ENCODE data around the gene IL31.
"Not testable (repeated sequence)": the region's sequence is repeated elsewhere in the genome, so short reads cannot be mapped to it uniquely, and the experiment has no call there.

Gene IL31

DNA sequence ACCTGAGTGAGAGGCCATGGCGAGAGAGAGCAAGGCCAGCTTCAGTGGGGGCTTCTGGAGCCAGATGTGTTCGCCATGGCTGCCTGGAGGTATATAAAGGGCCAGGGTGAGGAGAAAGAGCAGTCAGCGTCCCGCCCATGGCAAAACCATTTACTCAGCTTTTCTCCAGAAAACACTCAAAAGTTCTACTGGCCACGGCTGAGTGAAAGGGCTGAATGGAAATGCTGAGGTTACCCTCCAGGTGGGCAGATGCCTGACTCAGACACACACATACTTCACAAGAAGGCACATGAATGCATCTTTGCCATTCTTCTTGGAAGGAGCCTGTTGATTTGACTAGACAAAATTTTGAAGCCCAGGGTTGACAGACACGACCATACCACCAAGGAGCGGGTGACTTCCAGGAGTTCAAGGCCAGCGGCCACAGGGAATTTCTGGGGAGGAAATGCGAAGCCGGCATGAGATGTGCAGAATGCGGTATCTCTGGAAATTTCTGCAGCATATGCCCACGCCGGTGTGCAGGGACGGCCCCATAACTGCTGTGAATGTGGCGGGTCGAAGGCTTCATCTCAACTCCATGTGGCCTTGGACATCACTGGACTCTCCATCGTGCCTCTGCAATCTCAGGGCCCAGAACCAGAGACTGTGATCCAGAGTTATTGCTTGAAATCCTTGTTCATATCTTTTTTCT, at the start of gene IL31:
Gene IL31 (minus strand): TSS at position 67 of the 691 bp plus-strand sequence. CDS start 49 bp downstream, at position 18.
- no peak for DNase-seq (ENCODE audit: low read depth)

DNA sequence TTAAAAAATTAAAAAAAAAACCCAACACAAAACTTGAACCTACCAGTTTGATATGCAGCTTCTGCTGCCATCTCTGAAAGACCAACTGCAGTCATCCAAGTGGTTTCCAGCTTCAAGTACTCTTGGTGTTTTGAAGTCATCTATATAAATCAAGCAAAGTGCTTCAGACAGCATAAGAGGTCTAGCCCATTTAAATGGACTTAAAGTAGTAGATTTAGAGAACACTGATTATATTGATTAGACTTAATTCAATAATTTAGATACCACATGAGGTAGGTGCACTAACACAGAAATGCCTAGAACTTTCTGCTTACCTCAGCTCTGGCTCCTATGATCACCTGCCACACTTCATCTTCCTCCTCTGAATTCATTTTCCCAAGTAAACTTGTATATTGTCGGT, 42.4 kb upstream of the IL31 start:
- DNase-seq (ENCODE audit: low read depth) = no peak

DNA sequence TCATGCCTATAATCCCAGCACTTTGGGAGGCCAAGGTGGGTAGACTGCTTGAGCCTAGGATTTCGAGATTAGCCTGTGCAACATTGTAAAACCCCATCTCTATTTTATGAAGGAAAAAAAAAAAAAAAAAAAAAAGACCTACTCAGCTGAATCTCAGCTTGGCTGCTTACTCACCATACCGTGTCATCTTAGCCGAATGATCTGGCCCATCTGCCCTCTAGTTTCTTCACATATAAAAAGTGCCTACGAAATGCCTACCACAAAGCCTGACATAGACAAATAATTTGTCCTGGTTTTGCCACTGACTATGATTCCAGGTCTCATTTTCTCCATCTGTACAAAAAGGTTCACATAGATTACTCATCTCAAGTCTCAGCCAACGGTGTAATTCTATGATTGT, 41.8 kb upstream of the IL31 start:
- DNase-seq (ENCODE audit: low read depth) = no peak

DNA sequence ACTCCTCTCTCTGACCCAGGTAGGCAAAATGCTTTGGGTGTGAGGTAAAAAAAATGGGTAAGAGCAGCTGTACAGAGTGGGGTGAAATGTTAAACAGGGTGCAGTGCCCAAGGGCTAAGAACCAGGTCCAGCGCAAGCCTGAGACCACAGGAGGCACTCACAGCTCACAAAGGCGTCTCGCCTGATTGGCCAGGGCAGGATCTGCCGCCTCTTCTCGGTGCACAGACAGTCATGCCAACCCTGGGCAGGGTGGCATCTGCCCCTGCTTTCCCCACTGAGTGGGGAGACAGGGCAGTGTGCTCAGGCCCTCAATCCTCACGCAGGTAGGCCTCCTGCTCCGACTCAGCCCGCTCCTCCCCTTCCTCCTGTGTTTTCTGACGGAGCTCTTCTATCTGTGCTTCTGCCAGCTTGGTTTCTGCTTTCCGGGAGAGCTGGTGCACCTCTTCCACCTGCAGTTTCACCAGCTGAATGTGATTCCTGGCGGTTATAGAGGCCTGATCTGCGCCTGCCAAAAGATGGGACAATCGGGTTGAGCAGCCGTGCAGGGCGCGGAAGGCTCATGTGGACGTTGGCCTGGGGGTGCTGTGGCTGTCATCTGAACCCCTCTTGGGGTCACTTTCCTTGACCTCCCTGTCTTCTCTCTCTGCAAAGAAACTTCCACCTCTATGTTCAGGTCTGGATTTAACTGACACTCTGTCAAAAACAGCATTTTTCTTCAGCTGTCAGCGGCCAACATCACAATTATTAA, 34.2 kb upstream of the IL31 start:
- no peak for DNase-seq (ENCODE audit: low read depth)

DNA sequence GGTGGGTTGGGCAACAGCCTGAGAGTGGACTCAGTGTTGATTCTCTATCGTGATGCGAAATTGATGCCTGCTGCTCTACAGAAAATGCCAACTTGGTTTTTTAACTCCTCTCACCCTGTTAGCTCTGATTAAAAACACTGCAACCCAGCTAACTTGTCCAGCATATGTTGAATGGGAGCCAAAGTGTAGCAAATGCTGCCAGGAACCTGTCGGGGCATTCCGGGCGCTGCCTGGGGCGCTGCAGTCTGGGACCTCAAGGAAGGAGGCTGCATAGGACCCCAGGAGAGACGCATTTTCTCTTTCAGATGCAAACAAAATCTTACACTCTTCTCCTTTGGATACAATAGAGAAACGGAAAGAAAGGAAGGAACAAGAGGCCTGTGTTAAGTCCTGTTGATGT, 33.4 kb upstream of the IL31 start:
- DNase-seq (ENCODE audit: low read depth) = no peak

DNA sequence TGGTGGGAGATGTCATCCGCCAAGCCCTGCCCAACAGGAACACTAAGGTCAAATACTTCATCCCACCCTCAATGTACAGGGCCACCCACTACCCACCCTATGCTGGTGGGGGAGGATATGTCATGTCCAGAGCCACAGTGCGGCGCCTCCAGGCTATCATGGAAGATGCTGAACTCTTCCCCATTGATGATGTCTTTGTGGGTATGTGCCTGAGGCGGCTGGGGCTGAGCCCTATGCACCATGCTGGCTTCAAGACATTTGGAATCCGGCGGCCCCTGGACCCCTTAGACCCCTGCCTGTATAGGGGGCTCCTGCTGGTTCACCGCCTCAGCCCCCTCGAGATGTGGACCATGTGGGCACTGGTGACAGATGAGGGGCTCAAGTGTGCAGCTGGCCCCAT, 33.0 kb upstream of the IL31 start:
- no peak for DNase-seq (ENCODE audit: low read depth)

DNA sequence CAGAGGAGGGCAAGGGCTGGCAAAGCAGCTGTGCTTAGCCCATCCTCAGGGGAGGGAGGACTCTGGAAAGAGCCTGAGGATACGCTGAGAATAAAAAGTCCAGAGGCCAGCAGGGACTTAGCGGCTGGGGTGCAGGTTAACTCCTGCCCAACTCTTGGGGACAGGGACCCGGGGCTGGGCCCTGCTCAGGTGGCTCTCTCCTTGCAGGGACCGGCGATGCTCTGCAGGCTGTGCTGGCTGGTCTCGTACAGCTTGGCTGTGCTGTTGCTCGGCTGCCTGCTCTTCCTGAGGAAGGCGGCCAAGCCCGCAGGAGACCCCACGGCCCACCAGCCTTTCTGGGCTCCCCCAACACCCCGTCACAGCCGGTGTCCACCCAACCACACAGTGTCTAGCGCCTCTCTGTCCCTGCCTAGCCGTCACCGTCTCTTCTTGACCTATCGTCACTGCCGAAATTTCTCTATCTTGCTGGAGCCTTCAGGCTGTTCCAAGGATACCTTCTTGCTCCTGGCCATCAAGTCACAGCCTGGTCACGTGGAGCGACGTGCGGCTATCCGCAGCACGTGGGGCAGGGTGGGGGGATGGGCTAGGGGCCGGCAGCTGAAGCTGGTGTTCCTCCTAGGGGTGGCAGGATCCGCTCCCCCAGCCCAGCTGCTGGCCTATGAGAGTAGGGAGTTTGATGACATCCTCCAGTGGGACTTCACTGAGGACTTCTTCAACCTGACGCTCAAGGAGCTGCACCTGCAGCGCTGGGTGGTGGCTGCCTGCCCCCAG, 32.3 kb upstream of the IL31 start:
- DNase-seq (ENCODE audit: low read depth) = no peak

DNA sequence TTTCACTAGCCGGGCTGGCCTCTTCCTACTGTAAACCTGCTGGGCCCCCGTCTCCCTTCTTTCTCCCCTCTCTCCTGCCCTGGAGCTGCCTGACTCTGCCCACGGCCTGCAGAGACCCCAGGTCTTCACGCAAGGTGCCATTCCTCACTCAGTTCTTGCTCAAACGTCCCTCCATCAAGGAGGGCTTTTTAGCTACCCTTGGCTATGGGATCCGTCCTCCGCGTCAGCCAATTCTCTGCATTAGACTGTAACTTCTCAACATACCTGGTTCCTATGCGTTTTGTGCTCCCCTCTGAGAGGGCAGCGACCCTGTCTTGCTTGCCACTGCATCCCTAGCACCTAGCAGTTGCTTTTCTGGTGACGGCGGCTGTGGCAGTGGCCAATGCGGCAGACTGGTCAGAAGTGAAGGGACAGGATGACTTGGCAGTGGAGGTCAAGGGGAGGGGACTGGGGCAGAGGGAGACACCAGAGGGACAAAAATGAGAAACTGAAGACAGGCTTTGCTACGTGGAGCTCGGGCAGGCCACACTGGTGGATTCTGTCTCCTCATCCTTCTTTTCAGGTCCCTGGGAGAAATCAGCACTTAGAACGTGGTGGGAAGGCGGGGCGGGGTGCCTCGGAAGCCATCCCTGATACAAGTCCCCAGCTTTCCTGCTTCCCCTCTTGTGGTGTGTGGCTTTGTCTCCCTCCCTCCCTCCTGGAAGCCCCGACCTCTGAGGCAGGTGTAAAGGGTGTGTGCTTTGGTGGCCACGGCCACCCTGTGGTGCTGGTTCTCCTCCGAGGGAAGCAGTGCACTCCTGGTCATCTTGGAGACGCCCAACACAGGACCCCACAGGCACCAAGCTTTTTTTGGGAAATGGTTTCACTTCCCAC, 31.3 kb upstream of the IL31 start:
- no peak for DNase-seq (ENCODE audit: low read depth)

DNA sequence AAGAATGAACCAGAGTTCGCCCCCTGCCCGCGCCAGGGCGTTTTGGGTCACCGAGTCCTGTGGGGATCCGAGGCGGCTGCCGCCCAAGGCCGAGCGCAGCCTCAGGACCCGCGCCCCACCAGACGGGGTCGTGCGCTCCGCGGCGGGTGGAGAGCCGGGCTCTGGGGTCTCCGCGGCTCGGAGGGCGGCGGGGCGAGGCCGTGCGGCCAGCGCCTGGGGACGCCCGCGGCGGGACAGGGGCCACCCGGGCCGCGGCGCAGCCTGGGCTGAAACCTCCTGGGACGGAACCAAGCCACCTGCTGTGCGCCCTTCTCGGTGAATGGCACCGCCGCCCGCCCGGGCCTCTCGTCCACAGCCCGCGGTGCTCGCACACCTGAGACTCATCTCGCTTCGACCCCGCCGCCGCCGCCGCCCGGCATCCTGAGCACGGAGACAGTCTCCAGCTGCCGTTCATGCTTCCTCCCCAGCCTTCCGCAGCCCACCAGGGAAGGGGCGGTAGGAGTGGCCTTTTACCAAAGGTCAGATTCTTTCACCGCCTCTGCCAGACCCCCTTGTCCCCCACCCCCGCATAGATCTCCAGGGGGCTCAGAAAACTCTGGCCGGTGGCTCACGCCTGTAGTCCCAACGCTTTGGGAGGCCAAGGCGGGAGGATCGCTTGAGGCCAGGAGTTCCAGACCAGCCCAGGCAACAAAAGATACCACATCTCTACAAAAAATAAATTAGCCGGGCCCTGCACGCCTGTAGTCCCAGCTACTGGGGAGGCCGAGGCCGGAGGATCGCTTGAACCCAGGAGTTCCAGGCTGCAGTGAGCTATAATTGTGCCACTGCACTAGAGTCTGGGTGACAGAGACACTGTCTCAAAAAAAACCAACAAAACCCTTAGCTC, 30.4 kb upstream of the IL31 start:
- DNase-seq (ENCODE audit: low read depth) = no peak

DNA sequence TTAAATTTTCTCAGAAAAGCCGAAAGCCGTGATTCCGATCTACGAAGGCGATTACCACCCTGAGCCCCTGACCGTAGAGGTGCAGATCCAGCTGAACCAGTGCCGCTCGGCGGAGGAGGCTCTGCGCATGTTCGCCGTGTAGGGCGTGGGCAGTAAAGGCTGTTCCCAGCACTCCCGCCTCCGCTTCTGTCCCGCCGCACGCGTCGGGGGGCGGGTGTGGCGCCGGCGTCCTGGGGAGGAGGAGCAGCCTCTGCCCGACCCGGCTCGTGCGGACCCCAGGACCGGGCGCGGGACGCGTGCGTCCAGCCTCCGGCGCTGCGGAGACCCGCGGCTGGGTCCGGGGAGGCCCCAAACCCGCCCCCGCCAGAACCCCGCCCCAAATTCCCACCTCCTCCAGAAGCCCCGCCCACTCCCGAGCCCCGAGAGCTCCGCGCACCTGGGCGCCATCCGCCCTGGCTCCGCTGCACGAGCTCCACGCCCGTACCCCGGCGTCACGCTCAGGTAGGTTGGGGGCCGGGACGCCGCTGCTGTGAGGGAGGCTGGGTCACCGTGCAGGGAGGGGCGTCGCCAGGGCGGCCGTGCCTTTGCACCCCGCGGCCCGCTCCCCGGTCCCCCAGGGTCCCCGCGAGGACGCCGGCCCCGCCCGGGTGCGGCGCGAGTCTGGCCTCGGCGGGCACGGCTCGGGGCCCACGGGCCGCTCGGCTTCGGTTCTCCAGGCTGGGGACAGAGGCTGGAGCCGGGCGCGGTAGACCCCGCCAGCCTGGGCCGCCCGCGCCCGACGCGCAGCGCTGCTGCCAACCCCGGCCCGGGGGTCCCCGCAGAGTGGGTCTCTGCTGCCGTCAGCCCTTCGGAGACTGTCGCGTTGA, 29.5 kb upstream of the IL31 start, which contains the start of gene B3GNT4:
Gene B3GNT4 (plus strand): TSS at position 409 of the 866 bp plus-strand sequence. CDS start 910 bp downstream, outside the sequence.
- peak; percentile 60 for DNase-seq (ENCODE audit: low read depth)

DNA sequence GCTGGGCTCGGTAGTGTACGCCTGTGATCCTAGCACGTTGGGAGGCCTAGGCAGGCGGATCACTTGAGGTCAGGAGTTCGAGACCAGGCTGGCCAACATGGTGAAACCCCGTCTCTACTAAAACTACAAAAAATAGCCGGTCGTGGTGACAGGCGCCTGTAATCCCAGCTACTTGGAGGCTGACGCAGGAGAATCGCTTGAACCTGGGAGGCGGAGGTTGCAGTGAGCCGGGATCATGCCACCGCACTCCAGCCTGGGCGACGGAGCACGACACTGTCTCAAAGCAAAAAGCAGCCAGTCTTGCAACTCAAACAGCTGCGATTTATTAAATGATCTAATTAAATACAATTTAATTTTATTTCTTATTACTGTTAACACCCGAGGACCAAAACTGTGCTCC, 28.8 kb upstream of the IL31 start:
- not testable (repeated sequence) for DNase-seq (ENCODE audit: low read depth)

DNA sequence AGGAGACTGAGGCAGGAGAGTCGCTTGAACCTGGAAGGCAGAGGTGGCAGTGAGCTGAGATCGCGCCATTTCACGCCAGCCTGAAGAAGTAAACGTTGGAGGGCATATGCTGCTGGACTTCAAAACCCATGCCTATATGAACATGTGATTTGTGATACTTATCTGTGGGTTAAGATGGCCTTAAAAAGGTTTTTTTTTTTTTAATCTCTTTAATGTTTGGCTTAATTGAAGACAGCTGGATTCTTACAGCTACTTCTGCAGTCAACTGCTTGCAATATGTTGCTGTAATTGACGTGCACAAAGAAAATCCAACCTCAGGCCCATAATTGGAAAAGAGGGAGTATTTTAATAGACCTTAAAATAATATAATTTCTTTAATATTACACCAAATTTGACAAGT, 28.0 kb upstream of the IL31 start:
- no peak for DNase-seq (ENCODE audit: low read depth)

DNA sequence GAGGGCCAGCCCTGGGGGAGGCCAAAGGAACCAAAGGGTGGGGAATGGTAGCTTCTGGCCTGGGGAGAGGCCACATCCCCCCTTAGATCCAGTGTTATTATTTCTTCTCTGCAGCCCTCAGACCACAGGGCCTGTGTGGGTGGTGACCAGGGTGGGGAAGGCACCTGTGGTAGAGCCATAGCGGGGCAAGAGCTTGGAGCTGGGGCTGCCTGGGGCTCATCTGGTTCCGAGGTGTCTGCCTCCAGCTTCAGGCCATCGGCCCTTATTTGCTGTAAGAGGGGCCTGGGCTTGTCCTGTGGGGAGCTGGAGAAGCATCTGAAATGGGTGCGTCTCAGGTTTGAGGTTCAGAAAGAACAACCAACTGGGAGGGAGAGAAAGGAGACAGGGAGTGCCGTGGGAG, 27.4 kb upstream of the IL31 start:
- no peak for DNase-seq (ENCODE audit: low read depth)

DNA sequence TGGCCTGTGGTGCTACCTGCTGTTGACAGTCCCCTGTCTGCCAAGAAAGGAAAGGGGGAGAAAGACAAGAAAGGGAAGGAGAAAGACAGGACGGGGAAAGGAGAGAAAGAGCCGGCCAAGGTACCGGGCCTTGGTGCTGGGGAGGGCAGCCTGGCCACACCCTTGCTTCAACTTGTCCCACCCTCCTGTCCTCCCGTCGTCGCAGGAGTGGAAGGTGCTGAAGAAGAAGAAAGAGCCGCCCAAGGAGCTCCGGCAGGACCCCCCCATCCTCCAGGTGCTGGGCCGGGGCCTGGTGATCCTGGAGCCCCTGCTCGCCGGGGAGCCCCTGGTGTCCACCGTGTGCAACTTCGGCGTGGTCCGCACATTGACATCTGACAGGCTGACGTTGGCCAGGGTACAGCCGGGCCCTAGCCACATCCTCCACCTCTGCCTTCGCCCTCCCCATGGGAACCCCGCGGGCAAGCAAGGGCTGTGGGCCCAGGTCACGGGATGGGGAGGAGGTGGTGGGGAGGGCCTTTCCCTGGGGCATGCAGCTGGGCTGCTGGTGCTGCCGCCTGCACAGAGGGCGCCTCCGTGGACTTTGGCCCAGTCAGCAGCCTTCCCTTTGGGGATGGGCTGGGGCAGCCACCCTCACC, 26.6 kb upstream of the IL31 start:
- DNase-seq (ENCODE audit: low read depth) = no peak

DNA sequence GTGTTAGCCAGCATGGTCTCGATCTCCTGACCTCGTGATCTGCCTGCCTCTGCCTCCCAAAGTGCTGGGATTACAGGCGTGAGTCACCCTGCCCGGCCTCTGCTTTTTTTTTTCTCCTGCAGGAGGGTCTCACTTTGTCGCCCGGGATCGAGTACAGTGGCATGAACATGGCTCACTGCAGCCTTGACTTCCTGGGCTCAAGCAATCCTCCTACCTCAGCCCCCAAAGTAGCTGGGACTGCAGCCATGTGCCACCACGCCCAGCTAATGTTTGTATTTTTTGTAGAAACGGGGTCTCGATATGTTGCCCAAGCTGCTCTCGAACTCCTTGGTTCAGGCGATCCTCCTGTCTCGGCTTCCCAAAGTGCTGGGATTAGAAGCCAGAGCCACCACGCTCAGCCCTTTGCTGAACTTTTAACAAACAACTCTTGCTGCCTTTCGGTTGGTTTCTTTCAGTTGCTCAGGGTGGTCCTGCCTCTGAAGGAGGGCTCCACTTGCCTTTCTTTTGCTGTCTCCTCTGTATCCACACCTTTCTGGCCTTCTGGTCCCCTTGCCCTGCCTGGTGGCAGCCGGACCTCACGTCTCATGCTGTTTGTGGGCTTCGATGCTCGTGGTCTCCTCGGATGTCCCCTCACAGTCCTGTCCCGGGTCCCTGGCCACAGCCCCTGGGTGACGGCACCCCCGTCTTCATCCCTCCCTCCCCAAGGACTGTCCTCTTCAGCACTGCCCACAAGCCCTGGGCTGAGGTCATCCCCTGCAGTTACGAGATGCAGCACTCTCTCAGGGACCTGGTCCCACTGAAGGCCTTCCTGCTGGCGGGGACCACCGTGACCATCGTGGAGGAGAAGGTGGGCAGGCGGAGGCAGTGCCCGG, 25.7 kb upstream of the IL31 start:
- DNase-seq (ENCODE audit: low read depth) = no peak

DNA sequence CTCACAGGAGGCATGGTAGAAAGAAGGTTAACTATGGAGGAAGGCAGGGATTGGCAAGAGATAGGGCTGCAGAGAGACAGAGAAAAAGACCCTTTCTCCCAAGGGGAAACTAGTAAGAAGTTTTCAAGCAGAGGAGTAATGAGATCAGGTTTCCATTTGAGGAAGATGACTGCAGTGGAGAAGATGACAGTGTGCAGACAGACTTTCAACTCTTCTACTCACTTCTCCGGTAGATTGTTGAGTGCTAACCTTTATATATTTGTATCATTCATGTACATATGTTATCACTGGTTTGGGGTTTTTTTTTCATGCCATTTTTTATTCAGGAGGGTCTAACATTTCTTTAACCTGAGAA, 23.6 kb upstream of the IL31 start:
- DNase-seq (ENCODE audit: low read depth) = no peak

DNA sequence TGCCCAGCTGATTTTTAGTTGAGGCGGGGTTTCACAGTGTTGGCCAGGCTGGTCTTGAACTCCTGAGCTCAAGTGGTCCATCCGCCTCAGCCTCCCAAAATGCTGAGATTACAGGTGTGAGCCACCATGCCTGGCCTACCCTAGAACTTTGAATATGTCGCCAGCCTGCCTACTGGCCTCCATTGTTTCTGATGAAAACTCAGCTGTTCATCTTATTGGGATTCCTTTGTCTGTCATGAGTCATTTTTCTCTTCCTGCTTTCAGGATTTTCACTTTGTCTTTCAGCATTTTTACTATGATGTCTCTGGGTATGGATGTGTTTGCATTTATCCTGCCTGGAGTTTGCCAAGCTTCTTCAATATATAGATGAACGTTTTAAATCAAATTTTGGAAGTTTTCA, 21.4 kb upstream of the IL31 start:
- no peak for DNase-seq (ENCODE audit: low read depth)

DNA sequence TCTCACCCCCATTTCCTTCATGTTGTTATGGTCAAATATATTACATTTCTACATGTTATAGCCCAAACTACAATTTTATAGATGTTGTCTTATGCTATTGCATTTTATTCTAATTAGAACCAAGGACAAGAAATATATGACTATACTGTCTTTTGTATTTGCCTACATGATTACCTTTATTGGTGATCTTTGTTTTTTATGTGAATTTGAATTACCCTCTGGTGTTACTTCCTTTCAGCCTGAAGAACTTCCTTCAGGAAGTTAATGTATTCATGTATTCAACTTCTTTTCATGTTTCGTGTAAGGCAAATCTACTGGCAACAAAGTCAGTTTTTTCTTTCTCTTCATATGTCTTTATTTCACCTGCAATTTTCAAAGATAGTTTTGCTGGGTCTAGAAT, 20.8 kb upstream of the IL31 start:
- DNase-seq (ENCODE audit: low read depth) = no peak

DNA sequence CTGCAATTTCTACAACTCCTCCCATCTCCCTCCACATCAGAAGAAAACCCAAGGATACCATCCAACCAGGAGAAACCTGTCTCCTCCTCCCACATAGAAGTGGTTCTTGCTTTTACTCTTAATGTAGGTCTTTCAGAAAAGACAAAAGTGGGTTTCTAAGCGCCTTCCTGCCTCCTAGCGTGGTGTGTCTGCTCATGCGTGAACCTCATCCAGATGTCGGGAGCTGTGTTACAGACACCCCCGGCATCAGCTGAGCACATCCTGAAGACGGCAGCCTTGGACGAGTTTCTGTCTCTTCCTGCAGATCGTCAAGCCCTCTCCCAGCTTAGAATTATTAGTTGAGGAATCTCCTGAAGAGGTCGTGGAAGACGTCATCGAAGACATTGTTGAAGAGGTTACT, 18.4 kb upstream of the IL31 start:
- DNase-seq (ENCODE audit: low read depth) = no peak
